ENCODE data around the gene ABCA12.

The ABCA12 gene, protein sequence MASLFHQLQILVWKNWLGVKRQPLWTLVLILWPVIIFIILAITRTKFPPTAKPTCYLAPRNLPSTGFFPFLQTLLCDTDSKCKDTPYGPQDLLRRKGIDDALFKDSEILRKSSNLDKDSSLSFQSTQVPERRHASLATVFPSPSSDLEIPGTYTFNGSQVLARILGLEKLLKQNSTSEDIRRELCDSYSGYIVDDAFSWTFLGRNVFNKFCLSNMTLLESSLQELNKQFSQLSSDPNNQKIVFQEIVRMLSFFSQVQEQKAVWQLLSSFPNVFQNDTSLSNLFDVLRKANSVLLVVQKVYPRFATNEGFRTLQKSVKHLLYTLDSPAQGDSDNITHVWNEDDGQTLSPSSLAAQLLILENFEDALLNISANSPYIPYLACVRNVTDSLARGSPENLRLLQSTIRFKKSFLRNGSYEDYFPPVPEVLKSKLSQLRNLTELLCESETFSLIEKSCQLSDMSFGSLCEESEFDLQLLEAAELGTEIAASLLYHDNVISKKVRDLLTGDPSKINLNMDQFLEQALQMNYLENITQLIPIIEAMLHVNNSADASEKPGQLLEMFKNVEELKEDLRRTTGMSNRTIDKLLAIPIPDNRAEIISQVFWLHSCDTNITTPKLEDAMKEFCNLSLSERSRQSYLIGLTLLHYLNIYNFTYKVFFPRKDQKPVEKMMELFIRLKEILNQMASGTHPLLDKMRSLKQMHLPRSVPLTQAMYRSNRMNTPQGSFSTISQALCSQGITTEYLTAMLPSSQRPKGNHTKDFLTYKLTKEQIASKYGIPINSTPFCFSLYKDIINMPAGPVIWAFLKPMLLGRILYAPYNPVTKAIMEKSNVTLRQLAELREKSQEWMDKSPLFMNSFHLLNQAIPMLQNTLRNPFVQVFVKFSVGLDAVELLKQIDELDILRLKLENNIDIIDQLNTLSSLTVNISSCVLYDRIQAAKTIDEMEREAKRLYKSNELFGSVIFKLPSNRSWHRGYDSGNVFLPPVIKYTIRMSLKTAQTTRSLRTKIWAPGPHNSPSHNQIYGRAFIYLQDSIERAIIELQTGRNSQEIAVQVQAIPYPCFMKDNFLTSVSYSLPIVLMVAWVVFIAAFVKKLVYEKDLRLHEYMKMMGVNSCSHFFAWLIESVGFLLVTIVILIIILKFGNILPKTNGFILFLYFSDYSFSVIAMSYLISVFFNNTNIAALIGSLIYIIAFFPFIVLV (N-terminal part only)

DNA sequence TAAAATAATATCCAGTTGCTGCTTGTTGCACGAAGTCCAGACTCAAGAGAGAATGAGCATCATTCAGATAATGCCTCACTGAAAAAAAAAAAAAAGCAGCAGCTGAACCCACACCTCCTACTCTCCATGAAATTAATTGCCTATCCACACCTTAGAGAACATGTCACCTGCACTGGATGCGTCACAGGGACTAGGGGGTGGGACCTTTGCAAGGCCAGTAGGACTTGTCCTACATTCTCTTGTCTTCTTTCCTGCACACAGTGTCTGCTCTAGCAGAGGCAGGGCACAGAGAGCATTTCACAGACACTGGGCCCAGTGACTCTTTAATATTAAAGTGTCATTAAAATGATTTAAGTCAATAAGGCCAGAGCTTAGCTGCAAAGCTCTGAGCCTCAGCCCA lies at the start of gene ABCA12:
Gene ABCA12, minus strand, starts transcription at position 148 of the 400 bp plus-strand sequence. CDS start 418 bp downstream, outside the sequence.
- TF ChIP-seq, protein P1, sequence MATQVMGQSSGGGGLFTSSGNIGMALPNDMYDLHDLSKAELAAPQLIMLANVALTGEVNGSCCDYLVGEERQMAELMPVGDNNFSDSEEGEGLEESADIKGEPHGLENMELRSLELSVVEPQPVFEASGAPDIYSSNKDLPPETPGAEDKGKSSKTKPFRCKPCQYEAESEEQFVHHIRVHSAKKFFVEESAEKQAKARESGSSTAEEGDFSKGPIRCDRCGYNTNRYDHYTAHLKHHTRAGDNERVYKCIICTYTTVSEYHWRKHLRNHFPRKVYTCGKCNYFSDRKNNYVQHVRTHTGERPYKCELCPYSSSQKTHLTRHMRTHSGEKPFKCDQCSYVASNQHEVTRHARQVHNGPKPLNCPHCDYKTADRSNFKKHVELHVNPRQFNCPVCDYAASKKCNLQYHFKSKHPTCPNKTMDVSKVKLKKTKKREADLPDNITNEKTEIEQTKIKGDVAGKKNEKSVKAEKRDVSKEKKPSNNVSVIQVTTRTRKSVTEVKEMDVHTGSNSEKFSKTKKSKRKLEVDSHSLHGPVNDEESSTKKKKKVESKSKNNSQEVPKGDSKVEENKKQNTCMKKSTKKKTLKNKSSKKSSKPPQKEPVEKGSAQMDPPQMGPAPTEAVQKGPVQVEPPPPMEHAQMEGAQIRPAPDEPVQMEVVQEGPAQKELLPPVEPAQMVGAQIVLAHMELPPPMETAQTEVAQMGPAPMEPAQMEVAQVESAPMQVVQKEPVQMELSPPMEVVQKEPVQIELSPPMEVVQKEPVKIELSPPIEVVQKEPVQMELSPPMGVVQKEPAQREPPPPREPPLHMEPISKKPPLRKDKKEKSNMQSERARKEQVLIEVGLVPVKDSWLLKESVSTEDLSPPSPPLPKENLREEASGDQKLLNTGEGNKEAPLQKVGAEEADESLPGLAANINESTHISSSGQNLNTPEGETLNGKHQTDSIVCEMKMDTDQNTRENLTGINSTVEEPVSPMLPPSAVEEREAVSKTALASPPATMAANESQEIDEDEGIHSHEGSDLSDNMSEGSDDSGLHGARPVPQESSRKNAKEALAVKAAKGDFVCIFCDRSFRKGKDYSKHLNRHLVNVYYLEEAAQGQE (IDR thresholded peaks at IDR 0.05; ENCODE audit: low read depth), result no peak
- TF ChIP-seq, protein P2, sequence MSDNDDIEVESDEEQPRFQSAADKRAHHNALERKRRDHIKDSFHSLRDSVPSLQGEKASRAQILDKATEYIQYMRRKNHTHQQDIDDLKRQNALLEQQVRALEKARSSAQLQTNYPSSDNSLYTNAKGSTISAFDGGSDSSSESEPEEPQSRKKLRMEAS (IDR thresholded peaks at IDR 0.05), result no peak
- TF ChIP-seq ZBTB7A (IDR thresholded peaks at IDR 0.05; ENCODE audit: low read depth), result no peak
- TF ChIP-seq TAF1 (IDR thresholded peaks at IDR 0.05; ENCODE audit: low read depth), result no peak
- TF ChIP-seq TEAD4 (IDR thresholded peaks at IDR 0.05), result no peak
- no peak for TF ChIP-seq CREB1 (IDR thresholded peaks at IDR 0.05; ENCODE audit: low read depth)
- no peak for TF ChIP-seq FOXM1 (IDR thresholded peaks at IDR 0.05; ENCODE audit: borderline replicate concordance, low read depth)
- TF ChIP-seq TCF12 (IDR thresholded peaks at IDR 0.05; ENCODE audit: low read depth), result no peak
- TF ChIP-seq EGR1 (IDR thresholded peaks at IDR 0.05), result no peak
- TF ChIP-seq EP300 (IDR thresholded peaks at IDR 0.05; ENCODE audit: borderline replicate concordance), result no peak
- TF ChIP-seq, protein P3, sequence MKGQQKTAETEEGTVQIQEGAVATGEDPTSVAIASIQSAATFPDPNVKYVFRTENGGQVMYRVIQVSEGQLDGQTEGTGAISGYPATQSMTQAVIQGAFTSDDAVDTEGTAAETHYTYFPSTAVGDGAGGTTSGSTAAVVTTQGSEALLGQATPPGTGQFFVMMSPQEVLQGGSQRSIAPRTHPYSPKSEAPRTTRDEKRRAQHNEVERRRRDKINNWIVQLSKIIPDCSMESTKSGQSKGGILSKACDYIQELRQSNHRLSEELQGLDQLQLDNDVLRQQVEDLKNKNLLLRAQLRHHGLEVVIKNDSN (IDR thresholded peaks at IDR 0.05), result no peak
- no peak for TF ChIP-seq YY1 (IDR thresholded peaks at IDR 0.05; ENCODE audit: low read depth)
- TF ChIP-seq RAD21 (IDR thresholded peaks at IDR 0.05; ENCODE audit: low read depth), result no peak
- no peak for TF ChIP-seq CEBPB (IDR thresholded peaks at IDR 0.05)

DNA sequence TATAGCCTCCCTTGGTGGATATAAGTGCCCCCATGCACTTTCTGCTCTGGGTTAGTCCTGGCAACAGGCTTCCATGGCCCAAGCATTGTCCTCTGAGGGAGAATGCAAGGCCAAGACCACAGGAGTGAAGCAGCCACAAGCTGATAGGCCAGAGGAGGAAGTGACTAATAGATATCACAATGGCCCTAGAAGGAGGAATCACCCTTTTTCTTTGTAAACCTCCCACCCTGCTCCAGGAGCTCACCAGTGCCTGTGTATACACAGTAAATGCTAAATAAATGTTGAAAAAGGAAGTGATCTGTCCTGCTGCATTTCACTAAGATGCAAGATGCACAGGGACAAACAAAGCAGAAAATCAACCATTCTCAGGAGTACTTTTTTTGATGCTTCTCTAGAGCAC lies 49.7 kb upstream of the ABCA12 start:
- no peak for TF ChIP-seq YY1 (IDR thresholded peaks at IDR 0.05; ENCODE audit: low read depth)
- no peak for TF ChIP-seq CEBPB (IDR thresholded peaks at IDR 0.05)
- TF ChIP-seq, protein P1 (IDR thresholded peaks at IDR 0.05; ENCODE audit: low read depth), result no peak
- TF ChIP-seq FOXM1 (IDR thresholded peaks at IDR 0.05; ENCODE audit: borderline replicate concordance, low read depth), result no peak
- TF ChIP-seq, protein P3 (IDR thresholded peaks at IDR 0.05), result no peak
- TF ChIP-seq, protein P2 (IDR thresholded peaks at IDR 0.05), result no peak

DNA sequence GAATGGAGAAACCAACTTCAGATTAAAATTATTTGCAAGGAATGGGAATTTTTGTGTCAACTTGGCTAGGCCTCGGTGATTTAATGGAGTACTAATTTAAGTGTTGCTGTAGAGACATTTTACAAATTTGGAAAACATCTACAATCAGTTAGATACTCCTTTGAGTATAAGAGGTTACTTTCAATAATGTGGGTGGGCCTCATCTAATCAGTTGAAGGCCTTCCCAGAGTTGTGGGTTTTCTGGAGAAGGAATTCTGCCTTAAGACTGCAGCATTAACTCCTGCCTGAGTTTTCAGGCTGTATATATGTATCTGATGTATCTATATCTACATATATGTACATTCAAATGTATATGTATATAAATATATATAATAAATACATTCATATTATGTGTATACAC lies 47.6 kb upstream of the ABCA12 start:
- no peak for TF ChIP-seq YY1 (IDR thresholded peaks at IDR 0.05; ENCODE audit: low read depth)
- no peak for TF ChIP-seq TEAD4 (IDR thresholded peaks at IDR 0.05)
- TF ChIP-seq, protein P3 (IDR thresholded peaks at IDR 0.05), result no peak
- no peak for TF ChIP-seq TAF1 (IDR thresholded peaks at IDR 0.05; ENCODE audit: low read depth)
- TF ChIP-seq, protein P2 (IDR thresholded peaks at IDR 0.05), result no peak
- TF ChIP-seq CEBPB (IDR thresholded peaks at IDR 0.05), result no peak
- no peak for TF ChIP-seq ZBTB7A (IDR thresholded peaks at IDR 0.05; ENCODE audit: low read depth)
- TF ChIP-seq EP300 (IDR thresholded peaks at IDR 0.05; ENCODE audit: borderline replicate concordance), result no peak
- TF ChIP-seq TCF12 (IDR thresholded peaks at IDR 0.05; ENCODE audit: low read depth), result no peak
- TF ChIP-seq EGR1 (IDR thresholded peaks at IDR 0.05), result no peak
- TF ChIP-seq, protein P1 (IDR thresholded peaks at IDR 0.05; ENCODE audit: low read depth), result no peak
- TF ChIP-seq NFIC (IDR thresholded peaks at IDR 0.05), result no peak
- no peak for TF ChIP-seq CREB1 (IDR thresholded peaks at IDR 0.05; ENCODE audit: low read depth)
- no peak for TF ChIP-seq FOXM1 (IDR thresholded peaks at IDR 0.05; ENCODE audit: borderline replicate concordance, low read depth)
- TF ChIP-seq RAD21 (IDR thresholded peaks at IDR 0.05; ENCODE audit: low read depth), result no peak

All from Ishikawa (cell line).